Measurements from ENCODE around the gene SPG7. TPM values are rescaled to one million over a fixed set of nuclear protein-coding genes. Genes with fewer than 3 reads are reported as not detected.

SPG7 gene
- total RNA-seq, 1 experiment from 2014 or later = 82.4 TPM

DNA sequence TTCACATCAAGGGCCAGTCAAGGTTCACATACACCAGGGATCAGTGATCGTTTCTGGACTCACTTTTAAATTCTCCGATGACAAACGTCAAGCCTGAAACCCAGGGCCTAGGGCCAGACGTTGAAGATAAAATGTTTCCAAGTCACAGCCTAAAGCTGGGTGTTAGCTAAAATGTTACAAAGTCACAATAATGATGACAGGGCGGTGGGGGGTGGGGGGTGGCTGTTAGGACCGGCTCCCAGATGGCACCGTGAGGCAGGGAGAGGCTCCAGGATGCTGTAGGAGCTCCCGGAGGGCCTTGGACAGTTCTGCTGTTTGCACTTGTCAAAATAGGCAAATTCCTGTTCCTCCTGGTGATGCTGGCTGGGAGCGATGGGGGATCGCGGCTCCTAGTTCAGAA, 35.9 kb downstream of the SPG7 start:
- no TSS peak for BruUV-seq (replicated peaks)
- Mint-ChIP-seq H3K27ac (ENCODE audit: low read depth, unreplicated experiment) (no peak overlapping the region), H3K36me3 (ENCODE audit: insufficient read depth, unreplicated experiment) (peaks cover 40% of the 10 kb centered on the region), H3K4me1 (ENCODE audit: insufficient read depth, unreplicated experiment) (no peaks in the 10 kb centered on the region), H3K27me3 (ENCODE audit: insufficient read depth, unreplicated experiment) (no peaks in the 10 kb centered on the region), H3K4me3 (ENCODE audit: unreplicated experiment) (no peak overlapping the region), H3K9me3 (ENCODE audit: unreplicated experiment) (no peaks in the 10 kb centered on the region)
- DNase-seq (ENCODE audit: unreplicated experiment) = no peak
- ChIA-PET CTCF (no interaction called here), POLR2A (no interaction called here)
- TF ChIP-seq, protein P1, sequence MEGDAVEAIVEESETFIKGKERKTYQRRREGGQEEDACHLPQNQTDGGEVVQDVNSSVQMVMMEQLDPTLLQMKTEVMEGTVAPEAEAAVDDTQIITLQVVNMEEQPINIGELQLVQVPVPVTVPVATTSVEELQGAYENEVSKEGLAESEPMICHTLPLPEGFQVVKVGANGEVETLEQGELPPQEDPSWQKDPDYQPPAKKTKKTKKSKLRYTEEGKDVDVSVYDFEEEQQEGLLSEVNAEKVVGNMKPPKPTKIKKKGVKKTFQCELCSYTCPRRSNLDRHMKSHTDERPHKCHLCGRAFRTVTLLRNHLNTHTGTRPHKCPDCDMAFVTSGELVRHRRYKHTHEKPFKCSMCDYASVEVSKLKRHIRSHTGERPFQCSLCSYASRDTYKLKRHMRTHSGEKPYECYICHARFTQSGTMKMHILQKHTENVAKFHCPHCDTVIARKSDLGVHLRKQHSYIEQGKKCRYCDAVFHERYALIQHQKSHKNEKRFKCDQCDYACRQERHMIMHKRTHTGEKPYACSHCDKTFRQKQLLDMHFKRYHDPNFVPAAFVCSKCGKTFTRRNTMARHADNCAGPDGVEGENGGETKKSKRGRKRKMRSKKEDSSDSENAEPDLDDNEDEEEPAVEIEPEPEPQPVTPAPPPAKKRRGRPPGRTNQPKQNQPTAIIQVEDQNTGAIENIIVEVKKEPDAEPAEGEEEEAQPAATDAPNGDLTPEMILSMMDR (IDR thresholded peaks at IDR 0.05; ENCODE audit: unreplicated experiment) = no peak
- intact Hi-C loops (cut with micrococcal nuclease) = no loop called here

DNA sequence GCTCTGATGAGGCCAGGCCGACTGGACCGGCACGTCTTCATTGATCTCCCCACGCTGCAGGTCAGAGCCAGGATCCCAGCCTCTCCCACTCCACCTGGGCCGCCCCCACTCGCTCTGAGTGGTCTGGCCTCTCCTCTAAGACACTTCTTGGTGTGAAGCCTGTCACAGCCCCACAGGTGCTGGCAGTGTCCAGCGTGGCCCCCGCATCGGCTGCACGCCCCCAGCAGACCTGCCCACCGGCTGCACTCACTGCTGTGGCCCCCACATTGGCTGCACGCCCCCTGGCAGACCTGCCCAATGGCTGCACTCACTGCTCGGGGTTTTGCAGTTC, 36.5 kb downstream of the SPG7 start:
- Mint-ChIP-seq H3K4me3 (ENCODE audit: unreplicated experiment) (no peak overlapping the region), H3K9me3 (ENCODE audit: unreplicated experiment) (no peaks in the 10 kb centered on the region), H3K27me3 (ENCODE audit: insufficient read depth, unreplicated experiment) (no peaks in the 10 kb centered on the region), H3K36me3 (ENCODE audit: insufficient read depth, unreplicated experiment) (peaks cover 45% of the 10 kb centered on the region), H3K4me1 (ENCODE audit: insufficient read depth, unreplicated experiment) (no peaks in the 10 kb centered on the region), H3K27ac (ENCODE audit: low read depth, unreplicated experiment) (no peak overlapping the region)
- intact Hi-C loops (cut with micrococcal nuclease) = no loop called here
- TF ChIP-seq, protein P1 (IDR thresholded peaks at IDR 0.05; ENCODE audit: unreplicated experiment) = no peak
- no TSS peak for BruUV-seq (replicated peaks)
- DNase-seq (ENCODE audit: unreplicated experiment) = no peak
- POLR2A ChIA-PET = no interaction called here
- CTCF ChIA-PET = no interaction called here

DNA sequence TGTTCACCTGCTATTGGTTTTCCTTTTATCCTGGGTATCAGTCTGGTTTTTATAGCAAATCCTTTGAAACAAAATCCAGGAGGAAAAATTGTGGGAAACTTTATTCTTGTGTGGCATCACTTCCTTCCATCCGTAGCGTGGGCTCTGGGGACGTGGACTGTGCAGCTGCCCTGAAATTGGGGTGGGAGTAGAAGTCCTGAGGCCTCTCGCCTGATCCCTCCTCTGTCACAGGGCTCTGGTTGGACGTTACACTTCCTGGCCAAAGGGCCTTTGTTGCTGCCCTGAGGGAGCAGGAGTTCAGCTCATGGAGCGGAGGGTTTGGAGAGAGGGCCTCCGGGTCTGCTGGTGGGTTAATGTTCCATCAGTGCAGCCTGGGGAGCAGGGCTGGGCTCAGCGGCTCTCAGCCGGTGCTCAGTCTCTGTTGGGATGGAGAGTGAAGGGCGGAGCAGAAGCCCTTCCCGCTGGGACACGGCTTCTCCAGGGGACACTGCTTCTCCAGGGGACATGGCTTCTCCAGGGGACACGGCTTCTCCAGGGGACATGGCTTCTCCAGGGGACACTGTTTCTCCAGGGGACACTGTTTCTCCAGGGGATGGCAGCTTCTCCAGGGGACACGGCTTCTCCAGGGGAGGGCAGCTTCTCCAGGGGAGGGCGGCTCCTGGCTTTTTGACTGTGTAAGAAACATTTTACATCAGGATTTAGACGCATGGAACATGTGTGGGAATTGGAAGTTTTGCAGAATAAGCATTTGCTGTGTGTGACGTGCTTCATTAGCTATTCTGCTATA, 37.0 kb downstream of the SPG7 start:
- H3K36me3 Mint-ChIP-seq (ENCODE audit: insufficient read depth, unreplicated experiment) = peaks cover 44% of the 10 kb centered on the region
- H3K9me3 Mint-ChIP-seq (ENCODE audit: unreplicated experiment) = no peaks in the 10 kb centered on the region
- CTCF ChIA-PET = interaction anchor here (0.8 to 1.0 kb wide), 2 partner anchors 12 to 13 kb away, joined by 4 read pairs; no protein-coding TSS in a partner anchor
- H3K27me3 Mint-ChIP-seq (ENCODE audit: insufficient read depth, unreplicated experiment) = no peaks in the 10 kb centered on the region
- H3K4me3 Mint-ChIP-seq (ENCODE audit: unreplicated experiment) = no peak overlapping the region
- intact Hi-C loops (cut with micrococcal nuclease) = no loop called here
- BruUV-seq (replicated peaks) = no TSS peak
- H3K27ac Mint-ChIP-seq (ENCODE audit: low read depth, unreplicated experiment) = no peak overlapping the region
- no peaks in the 10 kb centered on the region for H3K4me1 Mint-ChIP-seq (ENCODE audit: insufficient read depth, unreplicated experiment)
- no peak for DNase-seq (ENCODE audit: unreplicated experiment)
- TF ChIP-seq, protein P1 (IDR thresholded peaks at IDR 0.05; ENCODE audit: unreplicated experiment) = no peak
- POLR2A ChIA-PET = no interaction called here

DNA sequence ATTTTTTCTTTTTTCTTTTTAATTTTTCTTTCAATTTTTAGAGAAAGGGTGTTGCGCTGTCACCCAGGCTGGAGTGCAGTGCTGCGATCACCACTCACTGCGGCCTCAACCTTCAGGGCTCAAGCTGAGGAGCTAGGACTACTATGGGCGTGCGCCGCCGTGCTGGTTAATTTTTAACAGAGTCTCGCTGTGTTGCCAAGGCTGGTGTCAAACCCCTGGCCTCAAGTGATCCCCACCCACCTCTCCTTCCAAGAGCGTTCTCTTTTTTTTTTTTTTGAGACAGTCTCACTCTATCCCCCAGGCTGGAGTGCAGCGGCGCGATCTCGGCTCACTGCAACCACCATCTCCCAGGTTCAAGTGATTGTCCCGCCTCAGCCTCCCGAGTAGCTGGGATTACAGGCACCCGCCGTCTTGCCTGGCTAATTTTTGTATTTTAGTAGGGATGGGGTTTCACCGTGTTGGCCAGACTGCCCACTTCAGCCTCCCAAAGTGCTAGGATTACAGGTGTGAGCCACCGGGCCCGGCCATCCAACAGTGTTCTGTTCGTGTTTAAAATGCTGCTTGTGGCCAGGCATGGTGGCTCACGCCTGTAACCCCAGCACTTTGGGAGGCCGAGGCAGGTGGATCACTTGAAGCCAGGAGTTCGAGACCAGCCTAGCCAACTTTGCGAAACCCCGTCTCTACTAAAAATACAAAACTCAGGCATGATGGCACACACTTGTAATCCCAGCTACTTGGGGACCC, 37.8 kb downstream of the SPG7 start:
- BruUV-seq (replicated peaks) = no TSS peak
- no peak for DNase-seq (ENCODE audit: unreplicated experiment)
- no peaks in the 10 kb centered on the region for H3K4me1 Mint-ChIP-seq (ENCODE audit: insufficient read depth, unreplicated experiment)
- H3K27ac Mint-ChIP-seq (ENCODE audit: low read depth, unreplicated experiment) = no peak overlapping the region
- intact Hi-C loops (cut with micrococcal nuclease) = no loop called here
- H3K4me3 Mint-ChIP-seq (ENCODE audit: unreplicated experiment) = no peak overlapping the region
- H3K9me3 Mint-ChIP-seq (ENCODE audit: unreplicated experiment) = no peaks in the 10 kb centered on the region
- ChIA-PET POLR2A (no interaction called here), CTCF (interaction anchor here (0.8 to 1.0 kb wide), 2 partner anchors 11 to 12 kb away, joined by 4 read pairs; no protein-coding TSS in a partner anchor)
- TF ChIP-seq, protein P1 (IDR thresholded peaks at IDR 0.05; ENCODE audit: unreplicated experiment) = no peak
- H3K36me3 Mint-ChIP-seq (ENCODE audit: insufficient read depth, unreplicated experiment) = peaks cover 43% of the 10 kb centered on the region
- no peaks in the 10 kb centered on the region for H3K27me3 Mint-ChIP-seq (ENCODE audit: insufficient read depth, unreplicated experiment)
